ENCODE measurements around the gene AGMO.

The AGMO gene

DNA sequence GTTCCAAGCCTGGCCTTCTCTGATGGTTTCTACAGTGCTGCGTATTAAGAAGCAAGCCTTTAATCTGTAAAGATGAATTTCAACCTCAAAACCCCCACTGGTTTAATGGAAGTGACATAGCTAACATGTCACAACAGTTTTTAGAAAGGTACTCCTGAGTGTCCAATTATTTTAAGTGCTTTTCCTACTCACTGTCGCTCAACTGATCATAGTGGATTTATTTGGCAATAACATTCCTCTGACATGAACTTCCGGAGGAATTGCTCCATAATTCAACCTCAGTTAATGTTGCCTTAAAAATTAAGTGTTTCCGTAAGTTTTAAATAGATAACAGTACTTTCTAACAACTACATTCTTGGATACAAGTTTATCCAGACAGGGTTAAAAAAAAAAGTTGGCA is 57.5 kb downstream of the AGMO start:
- no peaks in the 10 kb centered on the region for H3K4me1 Mint-ChIP-seq (ENCODE audit: low read depth)
- no peak for DNase-seq (ENCODE audit: low spot score)
- no peaks in the 10 kb centered on the region for H3K36me3 Mint-ChIP-seq (ENCODE audit: low read depth)
- no peaks in the 10 kb centered on the region for H3K27me3 Mint-ChIP-seq (ENCODE audit: low read depth)
- H3K9me3 Mint-ChIP-seq: peaks cover 11% of the 10 kb centered on the region
- H3K4me3 Mint-ChIP-seq: no peak overlapping the region
- no peak overlapping the region for H3K27ac Mint-ChIP-seq

DNA sequence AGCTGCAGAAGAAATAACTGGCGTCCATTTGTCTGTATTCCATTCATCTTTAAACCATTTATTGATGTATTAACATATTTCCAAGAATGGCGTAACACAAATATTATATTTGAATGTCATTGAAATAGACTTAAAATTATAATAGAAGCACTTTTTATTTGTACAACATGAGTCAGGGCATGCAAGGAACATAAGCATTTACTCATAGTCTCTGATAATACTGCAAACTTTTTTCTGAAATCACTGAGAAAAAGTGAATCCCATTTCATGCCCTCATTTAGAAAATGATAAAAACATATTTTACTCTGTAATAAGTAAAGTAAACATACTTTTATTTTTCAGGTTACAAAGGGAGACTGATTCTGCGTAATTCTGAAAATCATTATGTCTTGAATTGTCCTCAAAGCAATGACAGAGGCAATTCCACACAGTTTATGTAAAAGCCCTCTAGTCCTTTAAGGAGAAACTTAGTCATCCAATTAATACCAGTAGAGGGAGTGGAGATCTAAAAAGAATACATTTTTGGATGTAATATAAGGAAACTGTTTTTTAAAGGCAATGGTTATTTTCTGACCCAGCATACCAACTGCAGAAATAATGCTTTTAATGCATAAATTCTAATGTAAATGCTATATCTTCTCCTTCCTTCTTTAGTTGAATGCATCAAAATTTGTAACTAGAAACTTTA is 58.1 kb downstream of the AGMO start:
- no peaks in the 10 kb centered on the region for H3K36me3 Mint-ChIP-seq (ENCODE audit: low read depth)
- H3K4me1 Mint-ChIP-seq (ENCODE audit: low read depth): no peaks in the 10 kb centered on the region
- no peak for DNase-seq (ENCODE audit: low spot score)
- peaks cover 11% of the 10 kb centered on the region for H3K9me3 Mint-ChIP-seq
- no peak overlapping the region for H3K4me3 Mint-ChIP-seq
- H3K27me3 Mint-ChIP-seq (ENCODE audit: low read depth): no peaks in the 10 kb centered on the region
- H3K27ac Mint-ChIP-seq: no peak overlapping the region

DNA sequence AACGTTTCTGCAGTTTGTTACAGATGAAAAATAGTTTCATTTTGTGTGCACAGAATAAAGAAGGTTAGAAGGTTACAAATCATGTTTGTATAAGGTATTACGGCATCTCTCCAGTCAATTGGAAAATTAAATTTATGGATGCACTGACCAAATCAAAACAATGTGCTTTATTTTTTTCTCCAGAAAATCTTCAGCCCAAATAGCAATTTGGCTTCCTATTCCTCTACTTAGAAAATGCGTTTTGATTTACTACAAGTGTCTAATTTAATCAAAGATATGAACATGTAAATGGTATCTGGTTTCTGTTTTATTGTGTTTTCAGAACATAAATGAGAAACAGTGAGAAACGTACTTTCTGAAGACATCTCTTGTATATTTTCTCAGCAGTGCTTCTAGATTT is 63.4 kb downstream of the AGMO start:
- Mint-ChIP-seq H3K4me1 (ENCODE audit: low read depth) (no peaks in the 10 kb centered on the region), H3K27ac (no peak overlapping the region), H3K9me3 (peaks cover 21% of the 10 kb centered on the region), H3K27me3 (ENCODE audit: low read depth) (no peaks in the 10 kb centered on the region), H3K36me3 (ENCODE audit: low read depth) (no peaks in the 10 kb centered on the region), H3K4me3 (no peak overlapping the region)
- DNase-seq (ENCODE audit: low spot score): no peak

- Mint-ChIP-seq H3K27ac (no peak overlapping the region), H3K4me3 (no peak overlapping the region), H3K4me1 (ENCODE audit: low read depth) (no peaks in the 10 kb centered on the region), H3K27me3 (ENCODE audit: low read depth) (no peaks in the 10 kb centered on the region), H3K36me3 (ENCODE audit: low read depth) (no peaks in the 10 kb centered on the region), H3K9me3 (peaks cover 15% of the 10 kb centered on the region)
- DNase-seq (ENCODE audit: low spot score): no peak
These were observed 66.6 kb downstream of the AGMO start for GRCh38 chr7:15495170-15495569.

DNA sequence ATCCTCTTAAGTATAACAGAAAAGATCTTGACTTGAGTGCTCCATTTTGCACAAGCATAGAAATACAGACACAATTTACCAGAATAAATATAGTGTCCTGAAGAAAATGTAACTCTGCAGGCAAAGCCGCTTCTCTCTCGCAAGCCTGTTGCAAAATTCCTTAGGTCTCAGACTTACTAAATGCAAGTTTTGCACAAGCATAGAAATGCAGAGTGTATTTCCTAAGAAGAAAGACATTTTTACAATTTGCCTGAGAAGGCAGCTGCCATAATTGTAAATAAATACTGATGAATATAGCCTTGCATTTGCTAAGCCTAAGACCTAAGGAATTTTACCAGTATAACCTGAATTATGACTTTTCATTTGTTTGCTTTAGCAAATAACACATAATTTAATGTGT is 67.1 kb downstream of the AGMO start:
- no peak overlapping the region for H3K4me3 Mint-ChIP-seq
- no peak overlapping the region for H3K27ac Mint-ChIP-seq
- peaks cover 15% of the 10 kb centered on the region for H3K9me3 Mint-ChIP-seq
- H3K27me3 Mint-ChIP-seq (ENCODE audit: low read depth): no peaks in the 10 kb centered on the region
- no peaks in the 10 kb centered on the region for H3K36me3 Mint-ChIP-seq (ENCODE audit: low read depth)
- H3K4me1 Mint-ChIP-seq (ENCODE audit: low read depth): no peaks in the 10 kb centered on the region
- DNase-seq (ENCODE audit: low spot score): no peak

DNA sequence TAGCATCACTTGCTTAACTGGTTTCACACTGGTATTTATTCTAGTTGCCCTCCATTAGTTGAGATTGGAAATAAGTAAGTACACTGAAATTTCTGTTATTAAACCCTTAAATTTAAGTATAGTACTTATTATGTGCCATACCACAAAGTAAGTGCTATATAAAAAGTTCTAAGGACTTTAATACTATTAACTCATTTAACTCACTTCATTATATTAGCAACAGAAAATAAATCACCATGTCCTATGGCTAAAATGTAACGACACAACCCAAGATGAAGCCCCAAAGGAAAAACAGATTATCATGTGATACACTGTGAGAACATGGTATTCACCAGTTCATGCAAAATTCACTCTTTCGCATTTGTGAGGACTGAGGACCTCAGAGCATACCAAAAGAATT is 70.5 kb downstream of the AGMO start:
- H3K4me1 Mint-ChIP-seq (ENCODE audit: low read depth): no peaks in the 10 kb centered on the region
- no peaks in the 10 kb centered on the region for H3K36me3 Mint-ChIP-seq (ENCODE audit: low read depth)
- H3K4me3 Mint-ChIP-seq: no peak overlapping the region
- H3K9me3 Mint-ChIP-seq: peaks cover 11% of the 10 kb centered on the region
- DNase-seq (ENCODE audit: low spot score): no peak
- no peaks in the 10 kb centered on the region for H3K27me3 Mint-ChIP-seq (ENCODE audit: low read depth)
- H3K27ac Mint-ChIP-seq: no peak overlapping the region

- Mint-ChIP-seq H3K4me1 (ENCODE audit: low read depth) (no peaks in the 10 kb centered on the region), H3K4me3 (no peak overlapping the region), H3K9me3 (peaks cover 12% of the 10 kb centered on the region), H3K36me3 (ENCODE audit: low read depth) (no peaks in the 10 kb centered on the region), H3K27me3 (ENCODE audit: low read depth) (no peaks in the 10 kb centered on the region), H3K27ac (no peak overlapping the region)
- DNase-seq (ENCODE audit: low spot score): no peak
These were observed 71.5 kb downstream of the AGMO start for GRCh38 chr7:15490291-15490690.

DNA sequence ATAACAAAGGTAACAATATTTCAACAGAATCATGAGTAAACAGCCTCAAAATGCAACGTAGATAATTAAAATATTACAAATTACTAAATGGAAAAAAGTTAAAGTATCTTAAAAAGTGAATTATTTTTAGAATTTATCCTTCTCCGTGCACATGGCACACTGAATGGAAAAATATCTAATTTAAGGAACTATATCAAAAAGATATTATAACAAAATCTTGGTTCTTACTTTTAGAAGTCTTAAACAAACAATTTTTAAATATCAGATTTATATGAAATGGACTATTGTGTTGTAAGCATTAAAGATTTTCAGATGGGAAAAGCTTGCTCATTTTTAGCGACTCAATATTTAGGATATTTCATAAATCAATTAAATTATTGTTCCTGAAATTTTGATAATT is 72.0 kb downstream of the AGMO start:
- no peak overlapping the region for H3K27ac Mint-ChIP-seq
- no peaks in the 10 kb centered on the region for H3K27me3 Mint-ChIP-seq (ENCODE audit: low read depth)
- H3K36me3 Mint-ChIP-seq (ENCODE audit: low read depth): no peaks in the 10 kb centered on the region
- no peaks in the 10 kb centered on the region for H3K4me1 Mint-ChIP-seq (ENCODE audit: low read depth)
- no peak for DNase-seq (ENCODE audit: low spot score)
- H3K9me3 Mint-ChIP-seq: peaks cover 9% of the 10 kb centered on the region
- no peak overlapping the region for H3K4me3 Mint-ChIP-seq

- H3K27me3 Mint-ChIP-seq (ENCODE audit: low read depth): no peaks in the 10 kb centered on the region
- no peak overlapping the region for H3K27ac Mint-ChIP-seq
- H3K4me3 Mint-ChIP-seq: no peak overlapping the region
- peaks cover 14% of the 10 kb centered on the region for H3K9me3 Mint-ChIP-seq
- DNase-seq (ENCODE audit: low spot score): no peak
- H3K4me1 Mint-ChIP-seq (ENCODE audit: low read depth): no peaks in the 10 kb centered on the region
- no peaks in the 10 kb centered on the region for H3K36me3 Mint-ChIP-seq (ENCODE audit: low read depth)
These were observed 72.4 kb downstream of the AGMO start for GRCh38 chr7:15489383-15489782.

GRCh38 chr7:15488401-15488800 is 73.4 kb downstream of the AGMO start:
- Mint-ChIP-seq H3K27ac (no peak overlapping the region), H3K4me3 (no peak overlapping the region), H3K36me3 (ENCODE audit: low read depth) (no peaks in the 10 kb centered on the region), H3K4me1 (ENCODE audit: low read depth) (no peaks in the 10 kb centered on the region), H3K27me3 (ENCODE audit: low read depth) (no peaks in the 10 kb centered on the region), H3K9me3 (peaks cover 15% of the 10 kb centered on the region)
- no peak for DNase-seq (ENCODE audit: low spot score)

GRCh38 chr7:15487896-15488295 is 73.9 kb downstream of the AGMO start:
- Mint-ChIP-seq H3K27ac (no peak overlapping the region), H3K4me3 (no peak overlapping the region), H3K27me3 (ENCODE audit: low read depth) (no peaks in the 10 kb centered on the region), H3K9me3 (peaks cover 15% of the 10 kb centered on the region), H3K4me1 (ENCODE audit: low read depth) (no peaks in the 10 kb centered on the region), H3K36me3 (ENCODE audit: low read depth) (no peaks in the 10 kb centered on the region)
- DNase-seq (ENCODE audit: low spot score): no peak

GRCh38 chr7:15485998-15486397 is 75.8 kb downstream of the AGMO start:
- no peaks in the 10 kb centered on the region for H3K27me3 Mint-ChIP-seq (ENCODE audit: low read depth)
- no peaks in the 10 kb centered on the region for H3K4me1 Mint-ChIP-seq (ENCODE audit: low read depth)
- no peaks in the 10 kb centered on the region for H3K36me3 Mint-ChIP-seq (ENCODE audit: low read depth)

DNA sequence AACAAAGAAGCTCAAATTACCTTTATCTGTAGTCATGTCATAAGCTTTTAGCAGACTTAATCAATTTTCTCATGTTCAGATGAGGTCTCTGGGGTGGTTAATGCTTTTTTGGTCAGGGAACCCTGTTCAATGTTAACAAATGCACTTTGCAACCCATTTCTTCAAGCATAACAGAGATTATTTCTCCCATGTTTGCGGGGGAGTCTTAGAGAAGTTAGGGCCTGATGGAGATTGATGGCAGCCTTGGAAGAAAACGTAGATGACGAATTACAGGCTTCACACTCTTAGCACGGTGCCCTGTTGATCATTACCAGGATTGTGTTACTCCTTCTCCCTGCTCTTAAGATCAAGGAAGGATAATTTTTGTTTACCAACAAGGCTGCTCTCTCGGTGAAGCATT is 76.4 kb downstream of the AGMO start:
- Mint-ChIP-seq H3K36me3 (ENCODE audit: low read depth) (no peaks in the 10 kb centered on the region), H3K27me3 (ENCODE audit: low read depth) (no peaks in the 10 kb centered on the region)

More at GRCh38 chr7:15485998-15486397, 75.8 kb downstream of the AGMO start:
- Mint-ChIP-seq H3K4me3 (no peak overlapping the region), H3K9me3 (peaks cover 19% of the 10 kb centered on the region), H3K27ac (no peak overlapping the region)
- DNase-seq (ENCODE audit: low spot score): no peak

DNA sequence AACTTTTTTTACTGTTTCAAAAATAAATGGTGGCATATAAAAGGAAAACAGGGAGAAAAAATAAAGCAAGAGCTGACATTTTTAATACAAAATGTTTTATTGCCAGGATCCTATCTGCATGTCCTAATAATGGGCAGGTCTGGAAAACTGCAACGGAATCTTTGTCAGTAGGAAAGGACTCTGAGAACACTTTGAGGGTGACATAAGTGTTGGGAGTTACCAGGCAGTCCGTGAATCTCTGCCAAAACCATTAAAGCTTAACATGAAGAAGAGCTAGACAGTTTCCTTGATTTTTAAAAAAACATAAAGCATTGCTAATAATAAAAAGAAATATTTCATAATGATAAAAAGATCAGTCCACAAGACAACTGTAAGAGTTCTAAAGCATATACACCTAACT is 80.7 kb downstream of the AGMO start:
- Mint-ChIP-seq H3K9me3 (peaks cover 32% of the 10 kb centered on the region), H3K36me3 (ENCODE audit: low read depth) (no peaks in the 10 kb centered on the region), H3K4me1 (ENCODE audit: low read depth) (no peaks in the 10 kb centered on the region), H3K4me3 (no peak overlapping the region), H3K27me3 (ENCODE audit: low read depth) (no peaks in the 10 kb centered on the region), H3K27ac (no peak overlapping the region)
- DNase-seq (ENCODE audit: low spot score): no peak

More for the DNA sequence above, 76.4 kb downstream of the AGMO start:
- H3K27ac Mint-ChIP-seq: no peak overlapping the region
- no peak for DNase-seq (ENCODE audit: low spot score)
- no peak overlapping the region for H3K4me3 Mint-ChIP-seq
- no peaks in the 10 kb centered on the region for H3K4me1 Mint-ChIP-seq (ENCODE audit: low read depth)
- H3K9me3 Mint-ChIP-seq: peaks cover 15% of the 10 kb centered on the region

DNA sequence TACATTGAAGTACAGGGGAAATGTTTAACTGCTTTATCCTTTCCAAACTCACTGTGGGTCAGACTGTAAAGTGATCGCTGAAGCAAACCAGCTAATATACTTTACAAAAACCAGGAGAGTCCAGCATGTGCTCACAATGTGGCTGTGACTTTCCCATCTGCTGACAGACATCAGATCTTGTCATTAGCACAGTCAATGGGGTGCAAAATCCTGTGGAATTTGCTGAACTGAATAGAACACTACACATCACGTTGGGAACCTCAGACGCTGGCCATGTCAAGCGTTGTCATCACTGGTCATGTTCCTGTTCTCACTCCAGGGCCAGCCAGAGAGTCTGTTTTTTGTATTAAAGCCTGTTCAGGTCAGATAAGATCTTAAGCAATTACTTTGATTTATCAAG is 83.4 kb downstream of the AGMO start:
- Mint-ChIP-seq H3K27ac (no peak overlapping the region), H3K9me3 (peaks cover 42% of the 10 kb centered on the region), H3K27me3 (ENCODE audit: low read depth) (no peaks in the 10 kb centered on the region)

More for the DNA sequence above, 83.4 kb downstream of the AGMO start:
- no peaks in the 10 kb centered on the region for H3K4me1 Mint-ChIP-seq (ENCODE audit: low read depth)
- no peak overlapping the region for H3K4me3 Mint-ChIP-seq
- DNase-seq (ENCODE audit: low spot score): no peak
- no peaks in the 10 kb centered on the region for H3K36me3 Mint-ChIP-seq (ENCODE audit: low read depth)

All from T-helper 2 cell treated with Interferon-gamma antibody and Interleukin-4, amounts not matched to agents 5 μg/mL and 100 μg/mL, for 36 hours (primary cell).